GM12874 (cell line): Measurements from ENCODE around the gene LY6G5B.

Experiments
- CTCF ChIP-seq: IDR thresholded peaks from 2 replicates; pipeline ENCODE4 v1.5.1; 2011; ENCODE audit warnings: low read depth, mild to moderate bottlenecking, control low read depth, low read length, moderate library complexity; ENCODE audit not compliant: insufficient read depth

The LY6G5B gene

GRCh38 chr6:31702405-31702818 lies 32.6 kb downstream of the LY6G5B start:
- no peak for TF ChIP-seq CTCF

- no peak for TF ChIP-seq CTCF
These were observed 33.3 kb downstream of the LY6G5B start, which contains the start of gene ABHD16A for GRCh38 chr6:31702819-31703716. Gene ABHD16A (minus strand): TSS chr6:31703324. CDS start chr6:31703281, 43 bp downstream.

GRCh38 chr6:31705931-31706330 lies 36.2 kb downstream of the LY6G5B start:
- TF ChIP-seq CTCF = no peak

GRCh38 chr6:31706599-31706998 lies 36.8 kb downstream of the LY6G5B start, which contains the start of gene LY6G6F:
Gene LY6G6F (plus strand): TSS chr6:31706866. CDS start chr6:31706907, 41 bp downstream.
- TF ChIP-seq CTCF = no peak

- no peak for TF ChIP-seq CTCF
These were observed 37.9 kb downstream of the LY6G5B start for GRCh38 chr6:31707701-31708100.

- TF ChIP-seq CTCF = no peak
These were observed 38.4 kb downstream of the LY6G5B start for GRCh38 chr6:31708224-31708623.

GRCh38 chr6:31710523-31711219 lies 40.9 kb downstream of the LY6G5B start:
- TF ChIP-seq CTCF = no peak
